Transverse colon (tissue), 4 donors: ENCODE measurements around the gene ACE. TPM values are rescaled to one million over a fixed set of nuclear protein-coding genes. Genes with fewer than 3 reads are reported as not detected.

Experiments
- DNase-seq: peaks from one replicate; pipeline ENCODE4 v3.0.0-alpha.2; 2019
- H3K27ac ChIP-seq, 4 donors: fragments of 200-600 bp; sonication (generic); 2 replicates each; pipeline ENCODE4 v1.5.1; 2016 to 2018; ENCODE audit warnings: inconsistent platforms in 4 of 4
- H3K27me3 ChIP-seq: fragments of 200-600 bp; sonication (generic); 2 replicates; pipeline ENCODE4 v1.5.1; 2017; ENCODE audit warnings: inconsistent platforms
- H3K36me3 ChIP-seq, 4 donors: fragments of 200-600 bp; sonication (generic); 2 replicates each; pipeline ENCODE4 v1.5.1; 2017 to 2019; ENCODE audit warnings: inconsistent platforms in 4 of 4
- H3K4me1 ChIP-seq, 4 donors: fragments of 200-600 bp; sonication (generic); 2 replicates each; pipeline ENCODE4 v1.5.1; 2017 to 2020; ENCODE audit warnings: inconsistent platforms in 4 of 4
- H3K4me3 ChIP-seq, 4 donors: fragments of 200-600 bp; sonication (generic); 1 replicate in 1 of 4; 2 replicates in 3 of 4; pipeline versions ENCODE4 v1.5.1 to v1.6.1; 2017 to 2019; ENCODE audit warnings: inconsistent platforms in 4 of 4
- H3K9me3 ChIP-seq, 2 donors: fragments of 200-600 bp; sonication (generic); 2 replicates each; pipeline ENCODE4 v1.5.1; 2017 to 2019; ENCODE audit warnings: inconsistent platforms in 2 of 2
- EP300 ChIP-seq: sonication (generic); formaldehyde crosslinking; IDR thresholded peaks from one replicate; pipeline ENCODE4 v1.6.1; 2017; ENCODE audit warnings: antibody characterized with exemption, low read depth
- POLR2A ChIP-seq: fragments of 450-650 bp; IDR thresholded peaks from one replicate; pipeline ENCODE4 v1.6.1; 2016; ENCODE audit warnings: antibody characterized with exemption, mild to moderate bottlenecking, moderate library complexity
- POLR2AphosphoS5 ChIP-seq, 3 donors: sonication (generic); formaldehyde crosslinking; IDR thresholded peaks; one replicate each; pipeline ENCODE4 v1.6.1; 2016; ENCODE audit warnings: antibody characterized with exemption in 3 of 3
- WGBS, 2 donors: methylation state at CpG; one replicate each; pipeline ENCODE4 v1.1.5; 2018; ENCODE audit warnings: low coverage in 1 of 2; 5-methylcytosine and 5-hydroxymethylcytosine counted together
- in situ Hi-C, 4 donors: fragments of 200-750 bp; cut with MboI; loops; one replicate each; pipeline versions ENCODE4 v1.15.0 to v1.15.1; 2017; ENCODE audit warnings: low sequenced_read_pairs in 3 of 4, low pct_ligation_motif_present in 1 of 4, low pct_unique_long_range_greater_than_20kb in 1 of 4
- intact Hi-C: fragments of 100-400 bp; cut with DNase I; formaldehyde crosslinking; loops from one replicate; pipeline ENCODE4 v1.15.1; 2023; ENCODE audit warnings: low total_unique reads
- total RNA-seq, 4 donors: library from RNA; depleted of rRNA; stranded (reverse); fragments of >200 nt; gene quantifications; one replicate each; pipeline ENCODE4 v1.1.0, GENCODE V29; 2016
- TF ChIP-seq, protein P1 (sequence below), 5 experiments: fragments of 200-600 bp in 3 of 5; fragments of 450-650 bp in 2 of 5; sonication (generic) in 3 of 5; IDR thresholded peaks; 1 replicate in 2 of 5; 2 replicates in 3 of 5; pipeline ENCODE4 v1.5.1; 2016 to 2017; ENCODE audit warnings: antibody characterized with exemption in 5 of 5, inconsistent platforms in 3 of 5, mild to moderate bottlenecking in 2 of 5, moderate library complexity in 1 of 5

Gene ACE
- total RNA-seq, 4 donors from 2014 or later, result 6.0 to 56.7 (median 28.0) TPM

DNA sequence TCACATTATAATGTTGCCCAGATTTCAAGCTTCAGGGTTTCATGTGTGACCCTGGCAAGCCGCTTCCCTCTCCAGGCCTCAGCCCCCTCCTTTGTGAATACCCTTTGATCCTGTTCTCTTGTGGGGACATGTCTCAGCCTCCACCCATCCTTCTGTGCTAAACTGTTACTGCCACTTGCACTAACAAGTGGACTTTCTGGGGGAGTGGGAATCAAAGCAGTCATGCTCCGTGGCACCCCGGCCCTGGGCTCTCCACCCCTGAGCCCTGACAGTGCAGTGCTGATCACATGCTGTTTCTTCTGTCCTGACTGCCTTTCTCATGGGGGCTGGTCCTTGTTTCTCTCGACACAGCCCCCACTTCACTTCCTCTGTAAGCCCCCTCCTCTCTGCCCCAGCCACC lies 63.7 kb downstream of the ACE start:
- Histone ChIP-seq H3K9me3 (no peaks in the 10 kb centered on the region), H3K4me3 (no peak overlapping the region), H3K36me3 (no peaks in the 10 kb centered on the region), H3K27me3 (peaks cover 34% of the 10 kb centered on the region), H3K27ac (no peak overlapping the region), H3K4me1 (peaks cover 6 to 10% (median 8%) of the 10 kb centered on the region in 4 donors)
- in situ Hi-C loops (no loop called here), intact Hi-C loops (no loop called here)
- TF ChIP-seq, protein P1, sequence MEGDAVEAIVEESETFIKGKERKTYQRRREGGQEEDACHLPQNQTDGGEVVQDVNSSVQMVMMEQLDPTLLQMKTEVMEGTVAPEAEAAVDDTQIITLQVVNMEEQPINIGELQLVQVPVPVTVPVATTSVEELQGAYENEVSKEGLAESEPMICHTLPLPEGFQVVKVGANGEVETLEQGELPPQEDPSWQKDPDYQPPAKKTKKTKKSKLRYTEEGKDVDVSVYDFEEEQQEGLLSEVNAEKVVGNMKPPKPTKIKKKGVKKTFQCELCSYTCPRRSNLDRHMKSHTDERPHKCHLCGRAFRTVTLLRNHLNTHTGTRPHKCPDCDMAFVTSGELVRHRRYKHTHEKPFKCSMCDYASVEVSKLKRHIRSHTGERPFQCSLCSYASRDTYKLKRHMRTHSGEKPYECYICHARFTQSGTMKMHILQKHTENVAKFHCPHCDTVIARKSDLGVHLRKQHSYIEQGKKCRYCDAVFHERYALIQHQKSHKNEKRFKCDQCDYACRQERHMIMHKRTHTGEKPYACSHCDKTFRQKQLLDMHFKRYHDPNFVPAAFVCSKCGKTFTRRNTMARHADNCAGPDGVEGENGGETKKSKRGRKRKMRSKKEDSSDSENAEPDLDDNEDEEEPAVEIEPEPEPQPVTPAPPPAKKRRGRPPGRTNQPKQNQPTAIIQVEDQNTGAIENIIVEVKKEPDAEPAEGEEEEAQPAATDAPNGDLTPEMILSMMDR (IDR thresholded peaks at IDR 0.05), result no peak
- TF ChIP-seq POLR2AphosphoS5 (IDR thresholded peaks at IDR 0.05) (no peak), POLR2A (no peak), EP300 (no peak)
- WGBS, 2 donors, result 60 to 76% methylated on average over 1 to 4 of the region's 4 CpGs
- DNase-seq, result no peak

DNA sequence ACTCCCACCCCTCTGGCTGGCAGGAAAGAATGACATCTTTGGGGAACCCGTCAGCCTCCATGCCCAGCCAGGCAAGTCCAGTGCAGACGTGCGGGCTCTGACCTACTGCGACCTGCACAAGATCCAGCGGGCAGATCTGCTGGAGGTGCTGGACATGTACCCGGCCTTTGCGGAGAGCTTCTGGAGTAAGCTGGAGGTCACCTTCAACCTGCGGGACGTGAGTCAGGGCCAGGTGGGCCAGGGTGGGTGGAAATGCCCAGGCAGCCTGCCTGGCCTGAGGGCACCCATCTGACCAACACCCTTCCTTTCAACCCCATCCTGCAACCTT lies 65.3 kb downstream of the ACE start:
- Histone ChIP-seq H3K36me3 (no peaks in the 10 kb centered on the region), H3K4me3 (no peak overlapping the region), H3K27ac (no peak overlapping the region), H3K9me3 (no peaks in the 10 kb centered on the region), H3K4me1 (peaks cover 6 to 10% (median 8%) of the 10 kb centered on the region in 4 donors), H3K27me3 (peaks cover 30% of the 10 kb centered on the region)
- in situ Hi-C loops (no loop called here), intact Hi-C loops (no loop called here)
- no peak for DNase-seq
- 86 to 96% methylated on average over 4 to 9 of the region's 9 CpGs for WGBS, 2 donors
- TF ChIP-seq EP300, result no peak
- TF ChIP-seq POLR2AphosphoS5 (IDR thresholded peaks at IDR 0.05), result no peak
- TF ChIP-seq POLR2A, result no peak
- TF ChIP-seq, protein P1 (IDR thresholded peaks at IDR 0.05), result no peak

DNA sequence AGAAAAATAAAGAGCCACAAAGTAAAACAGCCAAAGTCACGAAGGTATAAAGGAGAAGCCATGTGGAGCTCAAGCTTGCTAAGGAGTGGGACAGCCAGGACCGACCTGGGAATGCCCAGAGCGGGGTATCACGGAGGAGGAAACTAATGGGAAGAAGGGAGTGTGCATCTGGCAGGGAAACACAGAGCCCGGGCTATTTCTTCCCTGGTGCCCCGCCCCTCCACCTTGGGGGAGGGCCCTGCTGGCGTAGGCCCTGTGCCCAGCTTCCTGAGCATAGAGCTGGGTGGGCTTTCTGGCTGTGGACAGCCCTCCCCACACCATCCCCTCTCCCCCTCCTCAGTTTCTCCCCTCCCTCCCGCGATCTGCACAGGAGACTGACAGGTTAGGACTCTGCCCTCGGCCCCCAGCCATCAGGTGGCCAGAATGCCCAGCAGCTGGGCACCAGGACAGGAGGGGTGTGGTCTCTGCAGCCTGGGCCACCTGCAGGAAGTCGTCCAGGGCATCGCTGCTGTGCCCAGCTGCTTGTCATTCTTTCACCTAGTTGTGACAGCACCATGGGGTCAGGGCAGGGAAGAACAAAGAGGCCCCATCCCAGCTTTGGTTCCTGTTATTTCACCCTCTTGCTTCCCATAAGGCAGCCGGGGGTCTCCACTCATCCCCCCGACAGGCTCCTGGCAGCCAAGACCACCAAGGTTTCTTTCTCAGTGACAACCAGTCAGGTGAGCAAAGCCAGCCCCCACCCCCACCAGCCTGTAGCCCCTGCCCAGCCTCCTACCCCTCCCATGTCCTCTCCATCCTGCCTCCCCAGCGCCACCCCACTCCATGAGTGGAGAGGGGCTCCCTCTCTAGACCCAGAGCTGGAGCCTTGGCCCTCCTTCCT lies 66.3 kb downstream of the ACE start:
- H3K4me3 ChIP-seq, result no peak overlapping the region

DNA sequence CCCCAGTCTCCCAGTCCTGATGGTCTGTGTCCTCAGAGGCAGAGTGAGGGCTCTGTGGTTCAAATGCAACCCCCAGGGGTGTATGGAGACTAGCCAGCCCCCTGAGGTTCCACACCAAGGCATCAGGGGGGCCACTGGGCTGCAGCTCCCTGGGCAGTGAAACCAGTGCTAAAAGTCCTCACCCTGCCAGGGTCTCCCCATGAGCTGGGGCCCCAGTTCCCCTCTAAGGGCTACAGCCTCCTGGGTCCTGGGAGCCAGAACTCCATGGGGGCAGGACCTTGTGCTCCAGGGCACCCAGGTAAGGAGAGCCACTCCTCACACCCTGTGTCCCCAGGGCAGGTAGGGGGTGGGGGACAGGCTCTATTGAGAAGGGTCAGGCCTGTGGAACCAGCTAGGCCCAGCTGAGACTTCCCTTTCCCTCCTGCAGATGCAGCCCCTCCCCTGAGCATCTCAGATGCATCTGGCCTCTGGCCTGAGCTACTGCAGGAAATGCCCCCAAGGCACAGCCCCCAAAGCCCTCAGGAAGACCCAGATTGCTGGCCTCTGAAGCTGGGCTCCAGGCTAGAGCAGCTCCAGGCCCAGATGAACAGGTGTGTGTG lies 67.1 kb downstream of the ACE start:
- H3K27me3 ChIP-seq, result peaks cover 13% of the 10 kb centered on the region
- no peak overlapping the region for H3K4me3 ChIP-seq
- TF ChIP-seq POLR2A (no peak), EP300 (no peak), POLR2AphosphoS5 (IDR thresholded peaks at IDR 0.05) (no peak)
- TF ChIP-seq, protein P1 (IDR thresholded peaks at IDR 0.05), result no peak
- in situ Hi-C loops, result no loop called here
- DNase-seq, result no peak
- H3K4me1 ChIP-seq, result no peaks in the 10 kb centered on the region
- no peaks in the 10 kb centered on the region for H3K9me3 ChIP-seq
- no peak overlapping the region for H3K27ac ChIP-seq
- H3K36me3 ChIP-seq, result no peaks in the 10 kb centered on the region
- intact Hi-C loops, result no loop called here

More for the DNA sequence above, 66.3 kb downstream of the ACE start:
- Histone ChIP-seq H3K4me1 (peaks cover 3 to 5% (median 3%) of the 10 kb centered on the region in 4 donors), H3K9me3 (no peaks in the 10 kb centered on the region), H3K27me3 (peaks cover 20% of the 10 kb centered on the region), H3K27ac (no peak overlapping the region), H3K36me3 (no peaks in the 10 kb centered on the region)
- peak; percentile 32 for DNase-seq
- in situ Hi-C loops, result no loop called here
- TF ChIP-seq, protein P1 (IDR thresholded peaks at IDR 0.05), result no peak
- TF ChIP-seq POLR2AphosphoS5 (IDR thresholded peaks at IDR 0.05), result peak in 1 of 3 donors; percentile 36
- no peak for TF ChIP-seq POLR2A
- TF ChIP-seq EP300, result no peak
- WGBS, 2 donors, result 39 to 60% methylated on average over 4 to 15 of the region's 15 CpGs
- intact Hi-C loops, result no loop called here
